Transverse colon (tissue), 4 donors: Measurements from ENCODE around the gene XXYLT1. TPM values are rescaled to one million over a fixed set of nuclear protein-coding genes. Genes with fewer than 3 reads are reported as not detected.

Source experiments
- DNase-seq: peaks from one replicate; pipeline ENCODE4 v3.0.0-alpha.2; 2019
- H3K27ac ChIP-seq, 4 donors: fragments of 200-600 bp; sonication (generic); 2 replicates each; pipeline ENCODE4 v1.5.1; 2016 to 2018; ENCODE audit warnings: inconsistent platforms in 4 of 4
- H3K27me3 ChIP-seq: fragments of 200-600 bp; sonication (generic); 2 replicates; pipeline ENCODE4 v1.5.1; 2017; ENCODE audit warnings: inconsistent platforms
- H3K36me3 ChIP-seq, 4 donors: fragments of 200-600 bp; sonication (generic); 2 replicates each; pipeline ENCODE4 v1.5.1; 2017 to 2019; ENCODE audit warnings: inconsistent platforms in 4 of 4
- H3K4me1 ChIP-seq, 4 donors: fragments of 200-600 bp; sonication (generic); 2 replicates each; pipeline ENCODE4 v1.5.1; 2017 to 2020; ENCODE audit warnings: inconsistent platforms in 4 of 4
- H3K4me3 ChIP-seq, 4 donors: fragments of 200-600 bp; sonication (generic); 1 replicate in 1 of 4; 2 replicates in 3 of 4; pipeline versions ENCODE4 v1.5.1 to v1.6.1; 2017 to 2019; ENCODE audit warnings: inconsistent platforms in 4 of 4
- H3K9me3 ChIP-seq, 2 donors: fragments of 200-600 bp; sonication (generic); 2 replicates each; pipeline ENCODE4 v1.5.1; 2017 to 2019; ENCODE audit warnings: inconsistent platforms in 2 of 2
- CTCF ChIP-seq, 5 experiments: fragments of 200-600 bp in 3 of 5; fragments of 450-650 bp in 2 of 5; sonication (generic) in 3 of 5; IDR thresholded peaks; 1 replicate in 2 of 5; 2 replicates in 3 of 5; pipeline ENCODE4 v1.5.1; 2016 to 2017; ENCODE audit warnings: antibody characterized with exemption in 5 of 5, inconsistent platforms in 3 of 5, mild to moderate bottlenecking in 2 of 5, moderate library complexity in 1 of 5
- EP300 ChIP-seq: sonication (generic); formaldehyde crosslinking; IDR thresholded peaks from one replicate; pipeline ENCODE4 v1.6.1; 2017; ENCODE audit warnings: antibody characterized with exemption, low read depth
- POLR2A ChIP-seq: fragments of 450-650 bp; IDR thresholded peaks from one replicate; pipeline ENCODE4 v1.6.1; 2016; ENCODE audit warnings: antibody characterized with exemption, mild to moderate bottlenecking, moderate library complexity
- POLR2AphosphoS5 ChIP-seq, 3 donors: sonication (generic); formaldehyde crosslinking; IDR thresholded peaks; one replicate each; pipeline ENCODE4 v1.6.1; 2016; ENCODE audit warnings: antibody characterized with exemption in 3 of 3
- WGBS, 2 donors: methylation state at CpG; one replicate each; pipeline ENCODE4 v1.1.5; 2018; ENCODE audit warnings: low coverage in 1 of 2; 5-methylcytosine and 5-hydroxymethylcytosine counted together
- in situ Hi-C, 4 donors: fragments of 200-750 bp; cut with MboI; loops; one replicate each; pipeline versions ENCODE4 v1.15.0 to v1.15.1; 2017; ENCODE audit warnings: low sequenced_read_pairs in 3 of 4, low pct_ligation_motif_present in 1 of 4, low pct_unique_long_range_greater_than_20kb in 1 of 4
- intact Hi-C: fragments of 100-400 bp; cut with DNase I; formaldehyde crosslinking; loops from one replicate; pipeline ENCODE4 v1.15.1; 2023; ENCODE audit warnings: low total_unique reads
- total RNA-seq, 4 donors: library from RNA; depleted of rRNA; stranded (reverse); fragments of >200 nt; gene quantifications; one replicate each; pipeline ENCODE4 v1.1.0, GENCODE V29; 2016

XXYLT1 gene
- total RNA-seq, 4 donors from 2014 or later, result 3.0 to 10.0 (median 5.9) TPM

- H3K9me3 ChIP-seq, result no peaks in the 10 kb centered on the region
- in situ Hi-C loops (loop anchor here in 2 of 4 donors (10.0 kb wide), 2 partner anchors 129 to 579 kb away; partner anchors contain the start of gene LSG1 (in 1 of the 2)), intact Hi-C loops (loop anchor here (10.0 kb wide), 1 partner anchor 99 kb away; no protein-coding TSS in a partner anchor)
- TF ChIP-seq EP300 (no peak), CTCF (IDR thresholded peaks at IDR 0.05) (no peak), POLR2A (no peak), POLR2AphosphoS5 (IDR thresholded peaks at IDR 0.05) (no peak)
- 90% methylated on average over 10 of the region's 10 CpGs; no CpG with 5 or more reads in 1 of the 2 donors for WGBS, 2 donors
- H3K36me3 ChIP-seq, result no peaks in the 10 kb centered on the region
- no peaks in the 10 kb centered on the region for H3K27me3 ChIP-seq
- DNase-seq, result no peak
- peak overlapping the region; percentile 2 to 87 (median 70) for H3K27ac ChIP-seq
- H3K4me3 ChIP-seq, result no peak overlapping the region
- H3K4me1 ChIP-seq, result peaks cover 11 to 30% (median 18%) of the 10 kb centered on the region in 4 donors
Measured at GRCh38 chr3:195253923-195254432, 17.0 kb downstream of the XXYLT1 start.

GRCh38 chr3:195251336-195252065 is 19.5 kb downstream of the XXYLT1 start:
- intact Hi-C loops (loop anchor here (10.0 kb wide), 1 partner anchor 97 kb away; no protein-coding TSS in a partner anchor), in situ Hi-C loops (loop anchor here in 2 of 4 donors (10.0 kb wide), 2 partner anchors 127 to 577 kb away; partner anchors contain the start of gene LSG1 (in 1 of the 2))
- Histone ChIP-seq H3K4me1 (peaks cover 0 to 17% (median 8%) of the 10 kb centered on the region in 4 donors), H3K36me3 (no peaks in the 10 kb centered on the region), H3K4me3 (no peak overlapping the region), H3K27ac (peak overlapping the region in 2 of 4 donors; percentile 15 to 87), H3K9me3 (no peaks in the 10 kb centered on the region), H3K27me3 (no peaks in the 10 kb centered on the region)
- TF ChIP-seq EP300 (no peak), POLR2A (no peak), POLR2AphosphoS5 (IDR thresholded peaks at IDR 0.05) (no peak), CTCF (IDR thresholded peaks at IDR 0.05) (no peak)
- 49 to 83% methylated on average over 4 to 14 of the region's 14 CpGs for WGBS, 2 donors
- DNase-seq, result no peak

- intact Hi-C loops, result loop anchor here (10.0 kb wide), 1 partner anchor 96 kb away; no protein-coding TSS in a partner anchor
- no peak overlapping the region for H3K4me3 ChIP-seq
- no peaks in the 10 kb centered on the region for H3K36me3 ChIP-seq
- H3K27me3 ChIP-seq, result no peaks in the 10 kb centered on the region
- in situ Hi-C loops, result loop anchor here in 2 of 4 donors (10.0 kb wide), 2 partner anchors 126 to 576 kb away; partner anchors contain the start of gene LSG1 (in 1 of the 2)
- TF ChIP-seq POLR2A, result no peak
- TF ChIP-seq EP300, result no peak
- TF ChIP-seq CTCF (IDR thresholded peaks at IDR 0.05), result peak in 3 of 5 experiments; percentile 22 to 37 (median 32)
- TF ChIP-seq POLR2AphosphoS5 (IDR thresholded peaks at IDR 0.05), result no peak
- peaks cover 0 to 17% (median 8%) of the 10 kb centered on the region in 4 donors for H3K4me1 ChIP-seq
- no peaks in the 10 kb centered on the region for H3K9me3 ChIP-seq
- WGBS, 2 donors, result 67 to 80% methylated on average over 1 to 14 of the region's 14 CpGs
- no peak for DNase-seq
- peak overlapping the region in 2 of 4 donors; percentile 15 to 87 for H3K27ac ChIP-seq
Measured at GRCh38 chr3:195250473-195251251, 20.3 kb downstream of the XXYLT1 start.
